ENCODE measurements around the gene UQCRQ. TPM values are rescaled to one million over a fixed set of nuclear protein-coding genes. Genes with fewer than 3 reads are reported as not detected.

The UQCRQ gene
- total and polyA plus RNA-seq, 9 of the 15 experiments (the other 6 are each of a cell fraction or from before 2014, with no cell fraction given) = 235 to 2,421 (median 883) TPM

DNA sequence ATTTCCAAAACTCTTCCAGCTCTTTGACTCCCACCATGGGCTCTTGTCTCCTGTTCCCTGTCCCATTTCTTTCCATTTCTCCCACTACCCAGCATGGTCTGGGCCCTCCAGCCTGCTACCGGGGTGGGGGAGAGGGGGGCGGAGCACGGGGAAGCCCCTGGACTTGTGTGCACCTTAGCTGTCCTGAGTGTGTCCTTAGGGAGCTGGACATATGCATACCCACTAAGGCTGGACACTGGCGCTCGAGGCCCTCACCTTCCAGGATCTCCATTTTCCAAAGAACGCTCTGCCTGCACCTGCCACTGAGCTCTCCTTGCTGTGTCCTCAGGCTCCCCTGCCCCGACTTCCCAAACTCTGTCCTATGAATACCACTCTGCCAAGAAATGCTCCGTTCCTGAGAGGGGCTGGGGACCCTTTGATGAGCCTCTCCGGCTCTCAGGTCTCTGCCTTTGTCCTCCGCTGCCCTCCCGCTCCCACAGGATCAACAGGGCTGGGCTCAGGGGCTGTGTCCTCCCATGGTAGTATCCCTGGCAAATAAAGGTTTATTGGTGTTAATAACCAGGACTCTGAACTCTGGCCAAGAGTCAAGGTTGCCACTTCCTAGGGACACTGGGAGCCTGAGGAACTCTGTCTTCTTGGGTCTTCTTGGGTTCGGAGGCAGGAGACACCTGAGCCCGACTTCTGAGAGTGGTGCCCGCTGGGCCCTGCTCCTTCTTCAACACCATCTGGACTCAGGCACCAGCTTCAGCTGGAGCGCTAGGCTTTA is 35.2 kb upstream of the UQCRQ start:
- H3K9ac ChIP-seq (ENCODE audit: insufficient read depth in 1 of 2, low read depth in 2 of 2, low read length in 2 of 2) = peak overlapping the region; percentile 92 to 100
- in situ Hi-C loops (cut with MboI) = no loop called here
- 80% methylated on average over 9 of the region's 15 CpGs for WGBS (ENCODE audit: insufficient coverage, low coverage, missing lambda C conversion rate)
- peaks cover 18 to 27% of the 10 kb centered on the region in 2 experiments; a peak in 4 of 5 replicates for H3K4me1 ChIP-seq (replicated peaks in 1 of 2; ENCODE audit: control insufficient read depth in 2 of 2, insufficient read depth in 2 of 2, low read length in 2 of 2)
- DNase-seq (ENCODE audit: extremely low read depth in 1 of 4, low spot score in 3 of 4) (no peak), FAIRE-seq (peak; percentile 19), ATAC-seq (no peak)
- H3K4me3 ChIP-seq = peak overlapping the region; percentile 74
- peaks cover 20% of the 10 kb centered on the region; the same call in 1 of the 3 replicates for H3K36me3 ChIP-seq (ENCODE audit: control insufficient read depth, insufficient read depth, low read length)
- no peaks in the 10 kb centered on the region for H4K20me1 ChIP-seq (replicated peaks; ENCODE audit: control insufficient read depth, insufficient read depth, low read length)
- H3K9me1 ChIP-seq (ENCODE audit: control insufficient read depth, insufficient read depth, low read length) = no peaks in the 10 kb centered on the region
- peak overlapping the region; percentile 97 for H2AFZ ChIP-seq (ENCODE audit: low read depth, low read length)
- peak overlapping the region; percentile 92 for H3K27ac ChIP-seq (ENCODE audit: extremely low read depth, low read depth, low read length)
- POLR2A ChIA-PET = interaction anchor here (0.6 to 3.9 kb wide), 12 partner anchors 8 to 1693 kb away, joined by 3 to 22 read pairs (median 4); partner anchors contain the start of genes GDF9 and UQCRQ
- H3K9me3 ChIP-seq (replicated peaks; ENCODE audit: control insufficient read depth, insufficient read depth, low read depth, low read length) = no peaks in the 10 kb centered on the region
- CTCF ChIA-PET (ENCODE audit: low intra/inter-chr PET ratio) = interaction anchor here (1.5 to 2.1 kb wide), 2 partner anchors 52 to 417 kb away, joined by 5 to 13 read pairs; no protein-coding TSS in a partner anchor
- TSS peak; percentile 83 for BruUV-seq (replicated peaks)
- H3K27me3 ChIP-seq (ENCODE audit: control insufficient read depth in 2 of 2, insufficient read depth in 2 of 2, low read length in 2 of 2) = no peaks in the 10 kb centered on the region
- intact Hi-C loops (cut with micrococcal nuclease) = no loop called here
- peak overlapping the region; percentile 89 for H3K4me2 ChIP-seq (ENCODE audit: insufficient read depth, low read length)
- H3K79me2 ChIP-seq (ENCODE audit: control insufficient read depth, insufficient read depth, low read length) = peaks cover 23% of the 10 kb centered on the region
- TF ChIP-seq THRA (IDR thresholded peaks at IDR 0.05) (no peak), CBX3 (IDR thresholded peaks at IDR 0.05; ENCODE audit: borderline replicate concordance in 1 of 2, low read length in 2 of 2) (no peak), ZBTB17 (CRISPR knock-in tag; IDR thresholded peaks at IDR 0.05) (no peak), NR2C2 (CRISPR knock-in tag; IDR thresholded peaks at IDR 0.05) (no peak), NR2C2 (tag; IDR thresholded peaks at IDR 0.05) (peak; percentile 6; the same call in 1 of the 2 replicates), HNRNPK (IDR thresholded peaks at IDR 0.05; ENCODE audit: low read depth, low read length, poor library complexity, severe bottlenecking) (no peak), ZNF146 (CRISPR knock-in tag; IDR thresholded peaks at IDR 0.05; ENCODE audit: unreplicated experiment) (no peak), HLTF (IDR thresholded peaks at IDR 0.05) (no peak), ZNF224 (CRISPR knock-in tag; IDR thresholded peaks at IDR 0.05) (no peak), YY1 (IDR thresholded peaks at IDR 0.05; ENCODE audit: borderline replicate concordance in 1 of 3, control insufficient read depth in 1 of 3, extremely low read depth in 1 of 3, insufficient read depth in 3 of 3, insufficient read length in 1 of 3, insufficient replicate concordance in 2 of 3, low read depth in 1 of 3, low read length in 2 of 3) (peak in 1 of 3 experiments; percentile 4), NCOR1 (IDR thresholded peaks at IDR 0.05) (no peak), ZNF3 (CRISPR knock-in tag; IDR thresholded peaks at IDR 0.05) (no peak), ZNF830 (CRISPR knock-in tag; IDR thresholded peaks at IDR 0.05) (no peak), HDAC2 (IDR thresholded peaks at IDR 0.05) (no peak), CC2D1A (IDR thresholded peaks at IDR 0.05) (no peak), BHLHE40 (IDR thresholded peaks at IDR 0.05; ENCODE audit: low read length) (no peak), ZNF143 (CRISPR knock-in tag; IDR thresholded peaks at IDR 0.05) (0 out of 2 replicates have a peak, but pooled peaks have one; percentile 19)
- TF ChIP-seq, protein P1, sequence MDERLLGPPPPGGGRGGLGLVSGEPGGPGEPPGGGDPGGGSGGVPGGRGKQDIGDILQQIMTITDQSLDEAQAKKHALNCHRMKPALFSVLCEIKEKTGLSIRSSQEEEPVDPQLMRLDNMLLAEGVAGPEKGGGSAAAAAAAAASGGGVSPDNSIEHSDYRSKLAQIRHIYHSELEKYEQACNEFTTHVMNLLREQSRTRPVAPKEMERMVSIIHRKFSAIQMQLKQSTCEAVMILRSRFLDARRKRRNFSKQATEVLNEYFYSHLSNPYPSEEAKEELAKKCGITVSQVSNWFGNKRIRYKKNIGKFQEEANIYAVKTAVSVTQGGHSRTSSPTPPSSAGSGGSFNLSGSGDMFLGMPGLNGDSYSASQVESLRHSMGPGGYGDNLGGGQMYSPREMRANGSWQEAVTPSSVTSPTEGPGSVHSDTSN (CRISPR knock-in tag; IDR thresholded peaks at IDR 0.05; ENCODE audit: low read depth) = no peak
- TF ChIP-seq, protein P1 (tag; conservative IDR thresholded peaks at IDR 0.05; ENCODE audit: low read depth) = no peak
